Gastrocnemius medialis (tissue), 4 donors: ENCODE measurements around the gene SHB.

Experiments
- CTCF ChIP-seq, 5 experiments: fragments of 450-650 bp in 3 of 5; fragments of 200-600 bp in 2 of 5; sonication (generic) in 2 of 5; IDR thresholded peaks in 4 of 5; conservative IDR thresholded peaks in 1 of 5; 1 replicate in 4 of 5; 2 replicates in 1 of 5; pipeline ENCODE4 v1.5.1; 2016 to 2019; ENCODE audit warnings: antibody characterized with exemption in 5 of 5, mild to moderate bottlenecking in 3 of 5, moderate library complexity in 3 of 5
- POLR2A ChIP-seq, 2 donors: fragments of 450-650 bp; IDR thresholded peaks; one replicate each; pipeline ENCODE4 v1.6.1; 2017; ENCODE audit warnings: antibody characterized with exemption in 2 of 2, mild to moderate bottlenecking in 2 of 2, moderate library complexity in 2 of 2

- no peak for TF ChIP-seq CTCF (IDR thresholded peaks at IDR 0.05 in 4 of 5, conservative IDR thresholded peaks at IDR 0.05 in 1 of 5)
- TF ChIP-seq POLR2A (IDR thresholded peaks at IDR 0.05) = no peak
Observed at GRCh38 chr9:37936965-37937364, 132.1 kb downstream of the SHB start.
